ENCODE data around the gene TM9SF2. TPM values are rescaled to one million over a fixed set of nuclear protein-coding genes. Genes with fewer than 3 reads are reported as not detected.

Gene TM9SF2
- total and polyA plus RNA-seq, 9 of the 15 experiments (the other 6 are each of a cell fraction or from before 2014, with no cell fraction given) = 23.3 to 83.2 (median 55.1) TPM

DNA sequence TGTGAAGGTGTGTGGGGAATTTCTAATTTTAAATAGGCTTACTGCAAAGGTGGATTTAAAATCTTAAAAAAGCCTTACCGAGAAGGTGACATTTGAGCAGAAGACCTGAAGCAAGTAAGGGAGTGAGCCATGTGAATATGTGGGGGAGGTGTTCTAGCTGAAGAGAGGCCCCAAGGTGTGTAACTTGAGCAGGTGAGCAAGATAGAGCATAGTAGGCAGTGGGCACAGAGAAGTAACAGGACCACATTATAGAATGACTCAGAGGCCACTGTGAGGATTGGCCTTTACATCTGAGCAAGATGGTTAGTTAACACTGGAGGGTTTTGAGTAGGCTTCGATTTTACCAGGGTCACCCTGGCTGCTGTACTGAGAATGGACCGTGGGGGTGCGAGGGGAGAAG lies 22.6 kb downstream of the TM9SF2 start (continued):
- TF ChIP-seq, protein P1, sequence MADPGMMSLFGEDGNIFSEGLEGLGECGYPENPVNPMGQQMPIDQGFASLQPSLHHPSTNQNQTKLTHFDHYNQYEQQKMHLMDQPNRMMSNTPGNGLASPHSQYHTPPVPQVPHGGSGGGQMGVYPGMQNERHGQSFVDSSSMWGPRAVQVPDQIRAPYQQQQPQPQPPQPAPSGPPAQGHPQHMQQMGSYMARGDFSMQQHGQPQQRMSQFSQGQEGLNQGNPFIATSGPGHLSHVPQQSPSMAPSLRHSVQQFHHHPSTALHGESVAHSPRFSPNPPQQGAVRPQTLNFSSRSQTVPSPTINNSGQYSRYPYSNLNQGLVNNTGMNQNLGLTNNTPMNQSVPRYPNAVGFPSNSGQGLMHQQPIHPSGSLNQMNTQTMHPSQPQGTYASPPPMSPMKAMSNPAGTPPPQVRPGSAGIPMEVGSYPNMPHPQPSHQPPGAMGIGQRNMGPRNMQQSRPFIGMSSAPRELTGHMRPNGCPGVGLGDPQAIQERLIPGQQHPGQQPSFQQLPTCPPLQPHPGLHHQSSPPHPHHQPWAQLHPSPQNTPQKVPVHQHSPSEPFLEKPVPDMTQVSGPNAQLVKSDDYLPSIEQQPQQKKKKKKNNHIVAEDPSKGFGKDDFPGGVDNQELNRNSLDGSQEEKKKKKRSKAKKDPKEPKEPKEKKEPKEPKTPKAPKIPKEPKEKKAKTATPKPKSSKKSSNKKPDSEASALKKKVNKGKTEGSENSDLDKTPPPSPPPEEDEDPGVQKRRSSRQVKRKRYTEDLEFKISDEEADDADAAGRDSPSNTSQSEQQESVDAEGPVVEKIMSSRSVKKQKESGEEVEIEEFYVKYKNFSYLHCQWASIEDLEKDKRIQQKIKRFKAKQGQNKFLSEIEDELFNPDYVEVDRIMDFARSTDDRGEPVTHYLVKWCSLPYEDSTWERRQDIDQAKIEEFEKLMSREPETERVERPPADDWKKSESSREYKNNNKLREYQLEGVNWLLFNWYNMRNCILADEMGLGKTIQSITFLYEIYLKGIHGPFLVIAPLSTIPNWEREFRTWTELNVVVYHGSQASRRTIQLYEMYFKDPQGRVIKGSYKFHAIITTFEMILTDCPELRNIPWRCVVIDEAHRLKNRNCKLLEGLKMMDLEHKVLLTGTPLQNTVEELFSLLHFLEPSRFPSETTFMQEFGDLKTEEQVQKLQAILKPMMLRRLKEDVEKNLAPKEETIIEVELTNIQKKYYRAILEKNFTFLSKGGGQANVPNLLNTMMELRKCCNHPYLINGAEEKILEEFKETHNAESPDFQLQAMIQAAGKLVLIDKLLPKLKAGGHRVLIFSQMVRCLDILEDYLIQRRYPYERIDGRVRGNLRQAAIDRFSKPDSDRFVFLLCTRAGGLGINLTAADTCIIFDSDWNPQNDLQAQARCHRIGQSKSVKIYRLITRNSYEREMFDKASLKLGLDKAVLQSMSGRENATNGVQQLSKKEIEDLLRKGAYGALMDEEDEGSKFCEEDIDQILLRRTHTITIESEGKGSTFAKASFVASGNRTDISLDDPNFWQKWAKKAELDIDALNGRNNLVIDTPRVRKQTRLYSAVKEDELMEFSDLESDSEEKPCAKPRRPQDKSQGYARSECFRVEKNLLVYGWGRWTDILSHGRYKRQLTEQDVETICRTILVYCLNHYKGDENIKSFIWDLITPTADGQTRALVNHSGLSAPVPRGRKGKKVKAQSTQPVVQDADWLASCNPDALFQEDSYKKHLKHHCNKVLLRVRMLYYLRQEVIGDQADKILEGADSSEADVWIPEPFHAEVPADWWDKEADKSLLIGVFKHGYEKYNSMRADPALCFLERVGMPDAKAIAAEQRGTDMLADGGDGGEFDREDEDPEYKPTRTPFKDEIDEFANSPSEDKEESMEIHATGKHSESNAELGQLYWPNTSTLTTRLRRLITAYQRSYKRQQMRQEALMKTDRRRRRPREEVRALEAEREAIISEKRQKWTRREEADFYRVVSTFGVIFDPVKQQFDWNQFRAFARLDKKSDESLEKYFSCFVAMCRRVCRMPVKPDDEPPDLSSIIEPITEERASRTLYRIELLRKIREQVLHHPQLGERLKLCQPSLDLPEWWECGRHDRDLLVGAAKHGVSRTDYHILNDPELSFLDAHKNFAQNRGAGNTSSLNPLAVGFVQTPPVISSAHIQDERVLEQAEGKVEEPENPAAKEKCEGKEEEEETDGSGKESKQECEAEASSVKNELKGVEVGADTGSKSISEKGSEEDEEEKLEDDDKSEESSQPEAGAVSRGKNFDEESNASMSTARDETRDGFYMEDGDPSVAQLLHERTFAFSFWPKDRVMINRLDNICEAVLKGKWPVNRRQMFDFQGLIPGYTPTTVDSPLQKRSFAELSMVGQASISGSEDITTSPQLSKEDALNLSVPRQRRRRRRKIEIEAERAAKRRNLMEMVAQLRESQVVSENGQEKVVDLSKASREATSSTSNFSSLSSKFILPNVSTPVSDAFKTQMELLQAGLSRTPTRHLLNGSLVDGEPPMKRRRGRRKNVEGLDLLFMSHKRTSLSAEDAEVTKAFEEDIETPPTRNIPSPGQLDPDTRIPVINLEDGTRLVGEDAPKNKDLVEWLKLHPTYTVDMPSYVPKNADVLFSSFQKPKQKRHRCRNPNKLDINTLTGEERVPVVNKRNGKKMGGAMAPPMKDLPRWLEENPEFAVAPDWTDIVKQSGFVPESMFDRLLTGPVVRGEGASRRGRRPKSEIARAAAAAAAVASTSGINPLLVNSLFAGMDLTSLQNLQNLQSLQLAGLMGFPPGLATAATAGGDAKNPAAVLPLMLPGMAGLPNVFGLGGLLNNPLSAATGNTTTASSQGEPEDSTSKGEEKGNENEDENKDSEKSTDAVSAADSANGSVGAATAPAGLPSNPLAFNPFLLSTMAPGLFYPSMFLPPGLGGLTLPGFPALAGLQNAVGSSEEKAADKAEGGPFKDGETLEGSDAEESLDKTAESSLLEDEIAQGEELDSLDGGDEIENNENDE (IDR thresholded peaks at IDR 0.05; ENCODE audit: low read depth, low read length) = no peak
- TF ChIP-seq GTF2F1 (IDR thresholded peaks at IDR 0.05; ENCODE audit: low read depth, low read length) (no peak), TAF1 (IDR thresholded peaks at IDR 0.05; ENCODE audit: control insufficient read depth, extremely low read depth, insufficient read depth, low read length, severe bottlenecking) (no peak), EZH2 (IDR thresholded peaks at IDR 0.05; ENCODE audit: borderline replicate concordance, low read depth, low read length) (no peak), BRD4 (IDR thresholded peaks at IDR 0.05) (no peak), KAT7 (CRISPR knock-in tag; IDR thresholded peaks at IDR 0.05; ENCODE audit: borderline replicate concordance) (no peak), HDAC6 (IDR thresholded peaks at IDR 0.05; ENCODE audit: low read depth, low read length) (no peak), RBM15 (IDR thresholded peaks at IDR 0.05; ENCODE audit: insufficient read depth, low read length) (no peak), TCF3 (CRISPR knock-in tag; IDR thresholded peaks at IDR 0.05) (no peak), ARNT (IDR thresholded peaks at IDR 0.05) (no peak), ZNF133 (CRISPR knock-in tag; IDR thresholded peaks at IDR 0.05) (no peak)
- TF ChIP-seq, protein P2, sequence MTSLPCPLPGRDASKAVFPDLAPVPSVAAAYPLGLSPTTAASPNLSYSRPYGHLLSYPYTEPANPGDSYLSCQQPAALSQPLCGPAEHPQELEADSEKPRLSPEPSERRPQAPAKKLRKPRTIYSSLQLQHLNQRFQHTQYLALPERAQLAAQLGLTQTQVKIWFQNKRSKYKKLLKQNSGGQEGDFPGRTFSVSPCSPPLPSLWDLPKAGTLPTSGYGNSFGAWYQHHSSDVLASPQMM (CRISPR knock-in tag; IDR thresholded peaks at IDR 0.05) = no peak
